GM12878 (cell line): ENCODE results near the gene COX19. TPM values are rescaled to one million over a fixed set of nuclear protein-coding genes. Genes with fewer than 3 reads are reported as not detected.

ENCODE experiments used
- ATAC-seq: fragments of 200-7000 bp; cut with Tn5 transposase; 3 replicates; pipeline ENCODE4 v1.9.1; 2020; ENCODE audit warnings: mild to moderate bottlenecking, moderate library complexity
- BruUV-seq: library from RNA; stranded (reverse); fragments of 400-500 nt; replicated peaks from 2 replicates; lab custom pipeline; 2021; lab: Mats Ljungman, UMichigan
- CTCF ChIA-PET: fragments of 300-600 bp; sonication (Branson Sonifier 250); formaldehyde crosslinking; extraction: SDS; loops from one replicate; lab custom pipeline; 2021; ENCODE audit warnings: inconsistent platforms; lab: Yijun Ruan, JAX
- POLR2A ChIA-PET: fragments of 350-600 bp; formaldehyde crosslinking; extraction: SDS; loops from one replicate; lab custom pipeline; 2021; ENCODE audit warnings: inconsistent platforms; lab: Charles Lee
- RAD21 ChIA-PET: fragments of 300-600 bp; sonication (Branson Sonifier 250); formaldehyde crosslinking; loops from one replicate; lab custom pipeline; 2023; ENCODE audit warnings: antibody characterized with exemption; ENCODE audit not compliant: unreplicated experiment; lab: Charles Lee
- SMC1A ChIA-PET: fragments of 300-600 bp; sonication (Branson Sonifier 250); formaldehyde crosslinking; loops from one replicate; lab custom pipeline; 2023; ENCODE audit not compliant: unreplicated experiment, uncharacterized antibody; lab: Charles Lee
- DNase-seq: peaks from one replicate; pipeline ENCODE4 v3.0.0-alpha.2; 2011; ENCODE audit warnings: low read depth, low spot score
- FAIRE-seq: peaks from 3 replicates; lab custom pipeline; 2011; peaks lifted over from hg19 to GRCh38; lab: Jason Lieb, UNC
- H2AFZ ChIP-seq: 2 replicates; pipeline ENCODE4 v1.6.0; 2011; ENCODE audit warnings: low read depth, low read length, control low read depth; ENCODE audit not compliant: control insufficient read depth
- H3K27ac ChIP-seq: 2 replicates; pipeline ENCODE4 v1.5.1; 2011; ENCODE audit warnings: control low read depth; ENCODE audit not compliant: control insufficient read depth, insufficient read depth
- H3K27me3 ChIP-seq, 2 experiments: replicated peaks in 1 of 2; 2 replicates each; pipeline versions ENCODE4 v1.6.0 to v1.6.1; 2011; ENCODE audit warnings: low read length in 1 of 2; ENCODE audit not compliant: control insufficient read depth in 2 of 2, insufficient read depth in 2 of 2
- H3K36me3 ChIP-seq, 2 experiments: 2 replicates each; pipeline ENCODE4 v1.5.1; 2011; ENCODE audit warnings: low read length in 1 of 2; ENCODE audit not compliant: control insufficient read depth in 2 of 2, insufficient read depth in 2 of 2
- H3K4me1 ChIP-seq: 2 replicates; pipeline ENCODE4 v1.6.1; 2011; ENCODE audit warnings: mild to moderate bottlenecking, low read length, moderate library complexity, mixed read lengths; ENCODE audit not compliant: control insufficient read depth, insufficient read depth
- H3K4me2 ChIP-seq: 2 replicates; pipeline ENCODE4 v1.6.0; 2011; ENCODE audit warnings: control low read depth; ENCODE audit not compliant: control insufficient read depth, insufficient read depth
- H3K4me3 ChIP-seq: fragments of 200-600 bp; sonication (generic); 2 replicates; pipeline ENCODE4 v1.5.1; 2016
- H3K79me2 ChIP-seq: 2 replicates; pipeline ENCODE4 v1.6.0; 2011; ENCODE audit warnings: low read length; ENCODE audit not compliant: control insufficient read depth, insufficient read depth
- H3K9ac ChIP-seq: 2 replicates; pipeline ENCODE4 v1.8.0; 2011; ENCODE audit warnings: low read length, control low read depth, mixed read lengths; ENCODE audit not compliant: control insufficient read depth, insufficient read depth
- H3K9me3 ChIP-seq: replicated peaks from 3 replicates; pipeline ENCODE4 v1.5.1; 2011; ENCODE audit warnings: mild to moderate bottlenecking, low read length; ENCODE audit not compliant: control insufficient read depth, insufficient read depth
- H4K20me1 ChIP-seq: 2 replicates; pipeline ENCODE4 v1.6.0; 2011; ENCODE audit not compliant: control insufficient read depth, insufficient read depth
- EGR1 ChIP-seq, 2 experiments: IDR thresholded peaks; 1 replicate in 1 of 2; 2 replicates in 1 of 2; pipeline ENCODE4 v1.6.1; 2011 to 2012; ENCODE audit warnings: low read depth in 2 of 2, low read length in 2 of 2, borderline replicate concordance in 1 of 2, mild to moderate bottlenecking in 1 of 2, moderate library complexity in 1 of 2
- HDGF ChIP-seq: fragments of 450-650 bp; IDR thresholded peaks from 2 replicates; pipeline ENCODE4 v1.6.1; 2016; ENCODE audit warnings: antibody characterized with exemption
- IKZF1 ChIP-seq: fragments of 450-650 bp; conservative IDR thresholded peaks from 2 replicates; pipeline ENCODE4 v1.6.1; 2017; ENCODE audit warnings: antibody characterized with exemption, mild to moderate bottlenecking
- IRF4 ChIP-seq: IDR thresholded peaks from 2 replicates; pipeline ENCODE4 v1.6.1; 2011; ENCODE audit warnings: low read depth, low read length
- KDM1A ChIP-seq: fragments of 200-600 bp; sonication (generic); IDR thresholded peaks from 2 replicates; pipeline ENCODE4 v1.6.1; 2016; ENCODE audit warnings: borderline replicate concordance
- NR2C2 ChIP-seq: IDR thresholded peaks from 2 replicates; pipeline ENCODE4 v1.6.1; 2011; ENCODE audit warnings: borderline replicate concordance, low read depth; ENCODE audit not compliant: control insufficient read depth, insufficient read length
- RBBP5 ChIP-seq: fragments of 200-600 bp; sonication (generic); conservative IDR thresholded peaks from 2 replicates; pipeline ENCODE4 v1.6.1; 2016
- RCOR1 ChIP-seq: conservative IDR thresholded peaks from 2 replicates; pipeline ENCODE4 v1.6.1; 2012; ENCODE audit warnings: low read depth, low read length, improper control_type of control experiment
- ZNF622 ChIP-seq: fragments of 450-650 bp; IDR thresholded peaks from 2 replicates; pipeline ENCODE4 v1.6.1; 2017; ENCODE audit warnings: mild to moderate bottlenecking, inconsistent platforms
- WGBS: methylation state at CpG from one replicate; pipeline ENCODE4 v1.1.6; 2016; ENCODE audit warnings: low lambda C conversion rate; ENCODE audit not compliant: insufficient replicate concordance, insufficient coverage; ENCODE audit errors: missing lambda C conversion rate; 5-methylcytosine and 5-hydroxymethylcytosine counted together
- in situ Hi-C: fragments of 300-500 bp; cut with MboI; formaldehyde crosslinking; loops from 9 replicates; pipeline ENCODE4 v1.14.3; 2018; ENCODE audit warnings: mixed read lengths
- intact Hi-C: fragments of 100-400 bp; cut with micrococcal nuclease; formaldehyde crosslinking; loops from one replicate; pipeline ENCODE4 v1.14.2; 2022; ENCODE audit not compliant: unreplicated experiment
- polyA plus RNA-seq, 11 experiments: library from polyadenylated mRNA; depleted of rRNA in 4 of 11; unstranded in 6 of 11; stranded (reverse) in 5 of 11; fragments of >200 nt; fragmentation: Nextera tagmentation in 4 of 11; fragmentation: Illumina TruSeq in 1 of 11; extraction: Ambion mirVana in 4 of 11; extraction: Trizol in 1 of 11; gene quantifications; 1 replicate in 1 of 11; 2 replicates in 10 of 11; pipeline versions ENCODE4 v1.2.1 to v1.2.3, GENCODE V29; 2011 to 2016; ENCODE audit warnings: inconsistent platforms in 2 of 11, missing spikeins in 2 of 11, low read depth in 1 of 11
- total RNA-seq, 4 experiments: library from RNA; depleted of rRNA in 3 of 4; stranded (reverse); fragments of >200 nt in 3 of 4; fragmentation: Illumina TruSeq in 1 of 4; extraction: Trizol in 1 of 4; gene quantifications; 2 replicates each; pipeline versions ENCODE4 v1.2.1 to v1.2.3, GENCODE V29; 2013 to 2021
- TF ChIP-seq, protein P1 (sequence below): IDR thresholded peaks from 2 replicates; pipeline ENCODE4 v1.6.1; 2012; ENCODE audit warnings: improper control_type of control experiment, low read depth, low read length; ENCODE audit not compliant: insufficient replicate concordance

The COX19 gene
- total and polyA plus RNA-seq, 10 of the 15 experiments (the other 5 are each of a cell fraction or from before 2014, with no cell fraction given) = 3.7 to 17.9 (median 10.8) TPM

DNA sequence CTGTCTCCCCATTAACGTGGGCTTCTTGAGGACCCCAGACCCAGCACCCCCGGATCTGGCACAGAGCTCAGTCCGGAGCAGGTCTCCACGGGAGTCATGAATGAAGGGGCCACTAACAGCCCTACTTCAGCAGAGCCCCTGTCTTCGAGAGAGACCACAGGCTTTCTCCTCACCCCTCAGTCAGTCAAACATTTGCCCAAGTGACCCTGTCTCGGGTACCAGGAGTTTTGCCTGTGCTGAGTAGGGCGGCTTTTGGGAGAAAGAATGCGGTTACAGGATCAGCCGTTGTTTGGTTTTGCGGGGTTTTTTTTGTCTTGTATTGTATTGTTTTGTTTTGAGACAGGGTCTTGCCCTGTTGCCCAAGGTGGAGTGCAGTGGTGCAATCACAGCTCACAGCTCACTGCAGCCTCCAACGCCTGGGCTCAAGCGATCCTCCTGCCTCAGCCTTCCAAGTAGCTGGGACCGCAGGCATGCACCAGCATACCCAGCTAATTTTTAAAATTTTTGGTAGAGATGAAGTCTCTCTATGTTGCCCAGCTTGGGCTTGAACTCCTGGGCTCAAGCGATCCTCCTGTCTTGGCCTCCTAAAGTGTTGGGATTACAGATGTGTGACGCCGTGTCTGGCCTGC, 37.4 kb downstream of the COX19 start:
- BruUV-seq = no TSS peak
- ChIA-PET POLR2A (interaction anchor here (0.6 to 1.2 kb wide), 2 partner anchors 14 to 41 kb away, joined by 3 read pairs; no protein-coding TSS in a partner anchor), CTCF (interaction anchor here (1.1 to 2.6 kb wide), 4 partner anchors 8 to 28 kb away, joined by 3 to 8 read pairs (median 4); no protein-coding TSS in a partner anchor), SMC1A (interaction anchor here (1.6 kb wide), 1 partner anchor 12 kb away, joined by 8 read pairs; no protein-coding TSS in a partner anchor), RAD21 (interaction anchor here (1.0 to 1.3 kb wide), 2 partner anchors 11 to 15 kb away, joined by 3 to 4 read pairs; no protein-coding TSS in a partner anchor)
- H3K9me3 ChIP-seq = peaks cover 15% of the 10 kb centered on the region
- 70% methylated on average over 16 of the region's 16 CpGs for WGBS
- ATAC-seq = no peak
- no peak for FAIRE-seq
- H3K9ac ChIP-seq = no peak overlapping the region
- no peaks in the 10 kb centered on the region for H4K20me1 ChIP-seq
- intact Hi-C loops = loop anchor here (2.0 kb wide), 2 partner anchors 13 to 15 kb away; no protein-coding TSS in a partner anchor
- peaks cover 5% of the 10 kb centered on the region; the same call in 1 of the 2 replicates for H3K79me2 ChIP-seq
- peaks cover 16% of the 10 kb centered on the region for H3K4me1 ChIP-seq
- TF ChIP-seq RBBP5 (no peak), EGR1 (IDR thresholded peaks at IDR 0.05; ENCODE audit: borderline replicate concordance in 1 of 2, low read depth in 2 of 2, low read length in 2 of 2) (no peak), IKZF1 (0 out of 2 replicates have a peak, but pooled peaks have one; percentile 18), KDM1A (no peak)
- H3K27ac ChIP-seq = no peak overlapping the region
- no peak overlapping the region for H3K4me3 ChIP-seq
- in situ Hi-C loops = no loop called here
- H3K36me3 ChIP-seq = peaks cover 0 to 5% of the 10 kb centered on the region in 2 experiments; a peak in 3 of 4 replicates
- DNase-seq = no peak
- H3K27me3 ChIP-seq = no peaks in the 10 kb centered on the region
- no peak overlapping the region for H3K4me2 ChIP-seq
- no peak overlapping the region for H2AFZ ChIP-seq

DNA sequence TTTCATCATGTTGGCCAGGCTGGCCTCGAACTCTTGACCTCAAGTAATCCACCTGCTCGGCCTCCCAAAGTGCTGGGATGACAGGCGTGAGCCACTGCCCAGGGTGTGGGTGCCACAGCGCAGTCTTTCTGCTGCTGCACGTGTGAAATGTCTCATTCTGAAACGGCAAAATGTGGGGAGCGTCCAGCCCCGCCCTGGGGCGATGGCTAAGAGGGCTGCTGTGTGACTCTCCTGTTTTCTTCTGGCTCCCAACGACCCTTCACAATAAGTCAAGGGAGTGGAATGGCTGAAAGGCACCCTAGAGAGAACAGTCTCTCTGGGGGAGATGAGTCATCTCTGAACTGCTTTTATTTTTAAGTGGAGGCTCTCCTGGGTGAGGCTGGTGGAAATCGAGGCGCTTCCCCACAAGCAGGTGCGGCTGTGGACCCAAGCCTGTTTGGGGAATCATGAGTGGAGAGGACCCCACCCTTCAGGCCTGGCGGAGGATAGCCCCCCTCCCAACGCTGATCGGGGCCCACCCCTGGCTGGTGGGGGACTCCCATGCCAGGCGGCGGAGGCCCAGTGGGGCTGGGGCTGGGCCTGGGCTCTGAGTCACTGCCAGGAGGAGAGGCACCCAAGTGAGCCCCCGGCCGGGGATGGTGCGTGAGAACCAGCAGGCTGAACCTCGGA, 38.8 kb downstream of the COX19 start:
- Histone ChIP-seq H3K4me3 (no peak overlapping the region; the same call in 1 of the 2 replicates), H3K4me2 (peak overlapping the region; percentile 74), H3K4me1 (peaks cover 16% of the 10 kb centered on the region), H3K36me3 (peaks cover 0 to 5% of the 10 kb centered on the region in 2 experiments; a peak in 3 of 4 replicates), H3K9me3 (peaks cover 10% of the 10 kb centered on the region), H3K79me2 (peaks cover 5% of the 10 kb centered on the region; the same call in 1 of the 2 replicates), H3K9ac (peak overlapping the region; percentile 61), H4K20me1 (no peaks in the 10 kb centered on the region), H2AFZ (peak overlapping the region; percentile 5), H3K27me3 (no peaks in the 10 kb centered on the region), H3K27ac (peak overlapping the region; percentile 81)
- ATAC-seq (peak; percentile 92), FAIRE-seq (peak; percentile 97), DNase-seq (peak; percentile 92)
- BruUV-seq = no TSS peak
- ChIA-PET RAD21 (no interaction called here), SMC1A (no interaction called here), POLR2A (no interaction called here), CTCF (no interaction called here)
- WGBS = under 1% methylated on average over 20 of the region's 22 CpGs
- intact Hi-C loops (loop anchor here (1.0 to 2.0 kb wide), 3 partner anchors 14 to 26 kb away; no protein-coding TSS in a partner anchor), in situ Hi-C loops (no loop called here)
- TF ChIP-seq IRF4 = peak; percentile 89
- TF ChIP-seq RCOR1 = no peak
- TF ChIP-seq, protein P1, sequence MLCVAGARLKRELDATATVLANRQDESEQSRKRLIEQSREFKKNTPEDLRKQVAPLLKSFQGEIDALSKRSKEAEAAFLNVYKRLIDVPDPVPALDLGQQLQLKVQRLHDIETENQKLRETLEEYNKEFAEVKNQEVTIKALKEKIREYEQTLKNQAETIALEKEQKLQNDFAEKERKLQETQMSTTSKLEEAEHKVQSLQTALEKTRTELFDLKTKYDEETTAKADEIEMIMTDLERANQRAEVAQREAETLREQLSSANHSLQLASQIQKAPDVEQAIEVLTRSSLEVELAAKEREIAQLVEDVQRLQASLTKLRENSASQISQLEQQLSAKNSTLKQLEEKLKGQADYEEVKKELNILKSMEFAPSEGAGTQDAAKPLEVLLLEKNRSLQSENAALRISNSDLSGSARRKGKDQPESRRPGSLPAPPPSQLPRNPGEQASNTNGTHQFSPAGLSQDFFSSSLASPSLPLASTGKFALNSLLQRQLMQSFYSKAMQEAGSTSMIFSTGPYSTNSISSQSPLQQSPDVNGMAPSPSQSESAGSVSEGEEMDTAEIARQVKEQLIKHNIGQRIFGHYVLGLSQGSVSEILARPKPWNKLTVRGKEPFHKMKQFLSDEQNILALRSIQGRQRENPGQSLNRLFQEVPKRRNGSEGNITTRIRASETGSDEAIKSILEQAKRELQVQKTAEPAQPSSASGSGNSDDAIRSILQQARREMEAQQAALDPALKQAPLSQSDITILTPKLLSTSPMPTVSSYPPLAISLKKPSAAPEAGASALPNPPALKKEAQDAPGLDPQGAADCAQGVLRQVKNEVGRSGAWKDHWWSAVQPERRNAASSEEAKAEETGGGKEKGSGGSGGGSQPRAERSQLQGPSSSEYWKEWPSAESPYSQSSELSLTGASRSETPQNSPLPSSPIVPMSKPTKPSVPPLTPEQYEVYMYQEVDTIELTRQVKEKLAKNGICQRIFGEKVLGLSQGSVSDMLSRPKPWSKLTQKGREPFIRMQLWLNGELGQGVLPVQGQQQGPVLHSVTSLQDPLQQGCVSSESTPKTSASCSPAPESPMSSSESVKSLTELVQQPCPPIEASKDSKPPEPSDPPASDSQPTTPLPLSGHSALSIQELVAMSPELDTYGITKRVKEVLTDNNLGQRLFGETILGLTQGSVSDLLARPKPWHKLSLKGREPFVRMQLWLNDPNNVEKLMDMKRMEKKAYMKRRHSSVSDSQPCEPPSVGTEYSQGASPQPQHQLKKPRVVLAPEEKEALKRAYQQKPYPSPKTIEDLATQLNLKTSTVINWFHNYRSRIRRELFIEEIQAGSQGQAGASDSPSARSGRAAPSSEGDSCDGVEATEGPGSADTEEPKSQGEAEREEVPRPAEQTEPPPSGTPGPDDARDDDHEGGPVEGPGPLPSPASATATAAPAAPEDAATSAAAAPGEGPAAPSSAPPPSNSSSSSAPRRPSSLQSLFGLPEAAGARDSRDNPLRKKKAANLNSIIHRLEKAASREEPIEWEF = peak; percentile 59
- no peak for TF ChIP-seq NR2C2
- TF ChIP-seq KDM1A = no peak
- TF ChIP-seq ZNF622 = no peak
- TF ChIP-seq HDGF = peak; percentile 45
